ENCODE measurements around the gene COLGALT1. TPM values are rescaled to one million over a fixed set of nuclear protein-coding genes. Genes with fewer than 3 reads are reported as not detected.

Gene COLGALT1
- total RNA-seq, 1 donor from 2014 or later, result 74.5 TPM

- Mint-ChIP-seq H3K4me3 (ENCODE audit: unreplicated experiment) (no peak overlapping the region), H3K4me1 (ENCODE audit: low read depth, unreplicated experiment) (no peaks in the 10 kb centered on the region), H3K9me3 (ENCODE audit: unreplicated experiment) (peaks cover 3% of the 10 kb centered on the region), H3K36me3 (ENCODE audit: unreplicated experiment) (no peaks in the 10 kb centered on the region), H3K27ac (ENCODE audit: unreplicated experiment) (no peak overlapping the region), H3K27me3 (ENCODE audit: unreplicated experiment) (peaks cover 4% of the 10 kb centered on the region)
- TF ChIP-seq CTCF (IDR thresholded peaks at IDR 0.05; ENCODE audit: partially characterized antibody, unreplicated experiment), result no peak
- no peak for DNase-seq
Observed at GRCh38 chr19:17560205-17560595, 4.8 kb downstream of the COLGALT1 start.

DNA sequence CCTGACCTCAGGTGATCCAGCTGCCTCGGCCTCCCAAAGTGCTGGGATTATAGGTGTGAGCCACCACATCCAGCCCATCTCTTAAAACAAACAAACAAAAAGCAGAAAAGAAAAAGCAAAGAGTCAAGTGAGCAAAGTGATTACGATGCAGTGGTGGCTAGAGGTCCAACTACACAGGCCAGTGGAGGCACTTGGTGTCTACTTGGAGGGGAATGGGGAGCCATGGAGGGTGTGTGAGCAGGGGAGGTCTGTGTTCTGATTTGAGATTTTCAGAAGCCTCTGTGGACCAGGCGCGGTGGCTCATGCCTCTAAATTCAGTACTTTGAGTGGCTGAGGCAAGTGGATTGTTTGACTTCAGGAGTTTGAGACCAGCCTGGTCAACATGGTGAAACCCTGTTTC is 6.6 kb downstream of the COLGALT1 start:
- no peaks in the 10 kb centered on the region for H3K9me3 Mint-ChIP-seq (ENCODE audit: unreplicated experiment)
- H3K4me3 Mint-ChIP-seq (ENCODE audit: unreplicated experiment), result no peak overlapping the region
- peaks cover 2% of the 10 kb centered on the region for H3K27me3 Mint-ChIP-seq (ENCODE audit: unreplicated experiment)
- TF ChIP-seq CTCF (IDR thresholded peaks at IDR 0.05; ENCODE audit: partially characterized antibody, unreplicated experiment), result no peak
- DNase-seq, result no peak
- no peaks in the 10 kb centered on the region for H3K4me1 Mint-ChIP-seq (ENCODE audit: low read depth, unreplicated experiment)
- no peak overlapping the region for H3K27ac Mint-ChIP-seq (ENCODE audit: unreplicated experiment)
- no peaks in the 10 kb centered on the region for H3K36me3 Mint-ChIP-seq (ENCODE audit: unreplicated experiment)

- Mint-ChIP-seq H3K4me1 (ENCODE audit: low read depth, unreplicated experiment) (no peaks in the 10 kb centered on the region), H3K27me3 (ENCODE audit: unreplicated experiment) (peaks cover 2% of the 10 kb centered on the region), H3K9me3 (ENCODE audit: unreplicated experiment) (no peaks in the 10 kb centered on the region), H3K27ac (ENCODE audit: unreplicated experiment) (no peak overlapping the region), H3K36me3 (ENCODE audit: unreplicated experiment) (no peaks in the 10 kb centered on the region), H3K4me3 (ENCODE audit: unreplicated experiment) (no peak overlapping the region)
- no peak for DNase-seq
- no peak for TF ChIP-seq CTCF (IDR thresholded peaks at IDR 0.05; ENCODE audit: partially characterized antibody, unreplicated experiment)
Observed at GRCh38 chr19:17562561-17562960, 7.1 kb downstream of the COLGALT1 start.

GRCh38 chr19:17564781-17565180 is 9.3 kb downstream of the COLGALT1 start:
- no peak for TF ChIP-seq CTCF (IDR thresholded peaks at IDR 0.05; ENCODE audit: partially characterized antibody, unreplicated experiment)
- no peaks in the 10 kb centered on the region for H3K9me3 Mint-ChIP-seq (ENCODE audit: unreplicated experiment)
- H3K27ac Mint-ChIP-seq (ENCODE audit: unreplicated experiment), result no peak overlapping the region
- no peaks in the 10 kb centered on the region for H3K36me3 Mint-ChIP-seq (ENCODE audit: unreplicated experiment)
- no peak for DNase-seq
- no peaks in the 10 kb centered on the region for H3K27me3 Mint-ChIP-seq (ENCODE audit: unreplicated experiment)
- peak overlapping the region; percentile 20 for H3K4me3 Mint-ChIP-seq (ENCODE audit: unreplicated experiment)
- H3K4me1 Mint-ChIP-seq (ENCODE audit: low read depth, unreplicated experiment), result no peaks in the 10 kb centered on the region

DNA sequence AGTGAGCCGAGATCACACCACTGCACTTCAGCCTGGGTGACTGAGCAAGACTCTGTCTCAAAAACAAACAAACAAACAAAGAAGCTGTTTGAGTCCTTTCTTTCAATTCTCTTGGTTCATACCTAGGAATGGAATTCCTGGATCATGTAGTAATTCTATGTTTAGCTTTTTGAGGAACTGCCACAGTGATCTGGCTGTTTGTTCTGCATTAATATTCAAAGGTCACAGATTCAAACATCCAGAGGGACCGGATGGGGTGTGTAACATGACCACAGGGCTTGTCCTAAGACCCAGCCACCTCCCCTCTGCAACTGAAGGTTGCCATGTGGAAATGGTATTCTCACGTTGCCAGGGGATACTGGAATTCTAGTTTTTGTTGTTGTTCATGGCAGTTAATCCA is 10.2 kb downstream of the COLGALT1 start:
- no peak overlapping the region for H3K4me3 Mint-ChIP-seq (ENCODE audit: unreplicated experiment)
- no peaks in the 10 kb centered on the region for H3K4me1 Mint-ChIP-seq (ENCODE audit: low read depth, unreplicated experiment)
- no peak for TF ChIP-seq CTCF (IDR thresholded peaks at IDR 0.05; ENCODE audit: partially characterized antibody, unreplicated experiment)
- no peak overlapping the region for H3K27ac Mint-ChIP-seq (ENCODE audit: unreplicated experiment)
- DNase-seq, result no peak
- H3K9me3 Mint-ChIP-seq (ENCODE audit: unreplicated experiment), result no peaks in the 10 kb centered on the region
- H3K27me3 Mint-ChIP-seq (ENCODE audit: unreplicated experiment), result no peaks in the 10 kb centered on the region
- H3K36me3 Mint-ChIP-seq (ENCODE audit: unreplicated experiment), result no peaks in the 10 kb centered on the region

All from glutamatergic neuron (in vitro differentiated cells).